Aorta (tissue), 5 donors: ENCODE results near the gene FADS6. TPM values are rescaled to one million over a fixed set of nuclear protein-coding genes. Genes with fewer than 3 reads are reported as not detected.

Experiments
- ATAC-seq: fragments of 200-7000 bp; cut with Tn5 transposase; one replicate; pipeline ENCODE4 v1.9.1; 2022; ENCODE audit warnings: moderate library complexity; ENCODE audit not compliant: low FRiP score
- DNase-seq, 2 donors: peaks; one replicate each; pipeline ENCODE4 v3.0.0-alpha.2; 2020
- H3K27ac ChIP-seq, 2 donors: one replicate each; pipeline ENCODE4 v1.5.1; 2013; ENCODE audit warnings: low read length in 2 of 2, mild to moderate bottlenecking in 2 of 2, moderate library complexity in 2 of 2, control low read depth in 1 of 2, inconsistent platforms in 1 of 2, low read depth in 1 of 2
- H3K27me3 ChIP-seq, 2 donors: one replicate each; pipeline ENCODE4 v1.6.1; 2013; ENCODE audit warnings: control low read depth in 1 of 2, low read length in 1 of 2, mild to moderate bottlenecking in 1 of 2, moderate library complexity in 1 of 2; ENCODE audit not compliant: insufficient read depth in 2 of 2, control insufficient read depth in 1 of 2
- H3K36me3 ChIP-seq, 2 donors: one replicate each; pipeline ENCODE4 v1.6.1; 2013; ENCODE audit warnings: control low read depth in 1 of 2, low read length in 1 of 2, mild to moderate bottlenecking in 1 of 2; ENCODE audit not compliant: insufficient read depth in 2 of 2, control insufficient read depth in 1 of 2
- H3K4me1 ChIP-seq, 2 donors: one replicate each; pipeline ENCODE4 v1.6.1; 2013; ENCODE audit warnings: low read length in 2 of 2, control low read depth in 1 of 2, mild to moderate bottlenecking in 1 of 2, moderate library complexity in 1 of 2; ENCODE audit not compliant: insufficient read depth in 2 of 2, control insufficient read depth in 1 of 2
- H3K4me3 ChIP-seq, 2 donors: one replicate each; pipeline ENCODE4 v1.5.1; 2013; ENCODE audit warnings: low read length in 2 of 2, control low read depth in 1 of 2, mild to moderate bottlenecking in 1 of 2
- H3K9me3 ChIP-seq: one replicate; pipeline ENCODE4 v1.6.1; 2013; ENCODE audit warnings: mild to moderate bottlenecking, low read length; ENCODE audit not compliant: control insufficient read depth
- WGBS, 2 donors: extraction: QIAGEN DNeasy Blood & Tissue Kit; methylation state at CpG; one replicate each; pipeline ENCODE4 v1.1.7; 2013; 5-methylcytosine and 5-hydroxymethylcytosine counted together
- intact Hi-C, 2 donors: fragments of 100-400 bp; cut with DNase I; formaldehyde crosslinking; loops; one replicate each; pipeline versions ENCODE4 v1.14.2 to v1.15.0; 2022
- polyA plus RNA-seq, 2 donors: library from polyadenylated mRNA; stranded (reverse); fragments of 200-250 nt; gene quantifications; one replicate each; pipeline ENCODE4 v1.2.3, GENCODE V29; 2013
- total RNA-seq, 2 donors: library from RNA; stranded (reverse); fragmentation: NEBNext Ultra II Directional; extraction: Animal tissue kit (Norgen Biotek cat#: 25700); gene quantifications; one replicate each; pipeline ENCODE4 v1.2.1, GENCODE V29; 2021
- donor health status: healthy with polysubstance abuse.
- donor health status: Bipolar disorder and iron deficiency.
- donor health status: DM: no; HTN: no; CAD: no.
- donor health status: DM: no; HTN: no; CAD: no.
- donor health status: DM: yes; HTN: yes; CAD: no.

The FADS6 gene
- total and polyA plus RNA-seq, 4 donors = 4.1 TPM; not detected in 3

DNA sequence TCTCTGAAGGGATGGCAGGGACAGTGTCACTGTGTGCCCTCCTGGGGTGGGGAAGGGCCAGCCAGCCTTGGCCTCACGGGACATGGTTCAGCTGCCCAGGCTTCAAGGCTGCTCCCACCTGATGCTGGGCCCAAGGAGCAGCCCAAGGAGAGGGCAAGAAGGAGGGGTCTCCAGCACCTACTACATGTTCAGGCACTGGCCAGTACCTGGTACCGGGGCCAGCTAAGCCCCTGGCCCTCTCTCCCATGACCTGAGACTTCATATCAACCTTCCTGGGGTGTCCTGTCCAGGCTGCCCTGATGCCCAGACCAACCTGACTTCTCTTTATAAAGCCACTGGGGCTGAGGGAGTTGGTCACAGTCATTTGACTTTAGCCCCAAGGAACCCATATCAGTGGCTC is 28.3 kb upstream of the FADS6 start:
- no peaks in the 10 kb centered on the region for H3K27me3 ChIP-seq
- intact Hi-C loops = no loop called here

GRCh38 chr17:74921026-74921681 is 27.7 kb upstream of the FADS6 start:
- intact Hi-C loops = no loop called here
- Histone ChIP-seq H3K4me1 (no peaks in the 10 kb centered on the region), H3K27ac (no peak overlapping the region), H3K27me3 (no peaks in the 10 kb centered on the region), H3K4me3 (no peak overlapping the region), H3K36me3 (no peaks in the 10 kb centered on the region), H3K9me3 (no peaks in the 10 kb centered on the region)
- 38 to 43% methylated on average over 18 to 19 of the region's 19 CpGs for WGBS, 2 donors
- DNase-seq (no peak), ATAC-seq (no peak)

More for the DNA sequence above, 28.3 kb upstream of the FADS6 start:
- no peak for ATAC-seq
- H3K4me1 ChIP-seq = no peaks in the 10 kb centered on the region
- H3K36me3 ChIP-seq = no peaks in the 10 kb centered on the region
- H3K27ac ChIP-seq = no peak overlapping the region
- WGBS, 2 donors = 92 to 96% methylated on average over 2 of the region's 2 CpGs
- no peak overlapping the region for H3K4me3 ChIP-seq
- no peaks in the 10 kb centered on the region for H3K9me3 ChIP-seq
- DNase-seq = no peak

- Histone ChIP-seq H3K4me3 (no peak overlapping the region), H3K27ac (no peak overlapping the region), H3K36me3 (no peaks in the 10 kb centered on the region), H3K9me3 (no peaks in the 10 kb centered on the region), H3K27me3 (no peaks in the 10 kb centered on the region), H3K4me1 (no peaks in the 10 kb centered on the region)
- DNase-seq (no peak), ATAC-seq (no peak)
- WGBS, 2 donors = 59 to 71% methylated on average over 6 of the region's 6 CpGs
- intact Hi-C loops = no loop called here
Measured at GRCh38 chr17:74920642-74921025, 27.2 kb upstream of the FADS6 start.

GRCh38 chr17:74920306-74920620 is 26.8 kb upstream of the FADS6 start:
- 77 to 82% methylated on average over 27 of the region's 27 CpGs for WGBS, 2 donors
- Histone ChIP-seq H3K36me3 (no peaks in the 10 kb centered on the region), H3K9me3 (no peaks in the 10 kb centered on the region), H3K4me1 (no peaks in the 10 kb centered on the region), H3K27ac (no peak overlapping the region), H3K27me3 (no peaks in the 10 kb centered on the region), H3K4me3 (no peak overlapping the region)
- DNase-seq (no peak), ATAC-seq (no peak)
- intact Hi-C loops = no loop called here

DNA sequence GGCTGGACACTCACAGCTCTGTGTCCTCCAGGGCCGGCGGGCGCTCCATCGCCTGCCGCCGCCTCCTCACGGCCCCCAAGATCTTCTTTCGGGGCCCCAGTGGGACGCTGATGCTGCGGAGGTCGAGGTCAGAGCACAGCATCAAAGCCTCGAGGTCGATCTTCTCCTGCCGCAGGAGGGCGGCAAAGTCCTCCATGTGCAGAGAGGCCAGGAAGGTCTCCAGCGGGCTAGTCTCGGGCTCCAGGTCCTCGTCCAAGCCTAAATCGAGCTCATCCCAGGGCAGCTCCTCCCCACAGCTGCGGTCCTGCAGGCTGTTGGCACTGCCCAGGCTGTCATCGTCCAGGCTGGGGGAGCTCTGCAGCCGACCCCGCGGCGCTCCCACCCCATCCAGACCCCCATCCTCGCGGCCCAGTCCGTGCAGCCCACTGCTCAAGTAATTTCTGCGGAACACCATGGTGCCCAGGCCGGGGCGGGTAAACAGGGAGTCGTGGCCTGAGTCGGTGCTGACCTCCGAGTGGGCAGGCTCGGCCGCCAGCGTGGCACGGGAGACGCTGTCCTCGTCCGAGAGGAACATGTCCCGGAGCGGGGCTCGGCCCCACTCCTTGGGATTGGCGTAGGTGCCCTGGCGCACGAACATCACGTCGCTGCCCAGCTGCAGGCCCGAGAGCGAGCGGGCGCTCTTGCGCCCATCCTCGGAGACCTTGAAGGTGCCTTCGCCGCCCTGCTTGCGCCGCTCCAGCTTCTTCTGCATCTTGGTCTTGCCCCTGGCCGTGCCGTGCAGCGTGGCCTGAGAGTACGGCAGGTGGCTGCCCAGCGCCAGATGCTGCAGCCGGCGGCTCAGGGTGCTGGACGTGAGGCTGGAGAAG is 26.2 kb upstream of the FADS6 start:
- no peak for ATAC-seq
- intact Hi-C loops = no loop called here
- 66 to 70% methylated on average over 67 of the region's 67 CpGs for WGBS, 2 donors
- H3K27ac ChIP-seq = no peak overlapping the region
- H3K4me1 ChIP-seq = no peaks in the 10 kb centered on the region
- H3K4me3 ChIP-seq = no peak overlapping the region
- H3K27me3 ChIP-seq = no peaks in the 10 kb centered on the region
- no peaks in the 10 kb centered on the region for H3K9me3 ChIP-seq
- H3K36me3 ChIP-seq = no peaks in the 10 kb centered on the region
- DNase-seq = no peak

DNA sequence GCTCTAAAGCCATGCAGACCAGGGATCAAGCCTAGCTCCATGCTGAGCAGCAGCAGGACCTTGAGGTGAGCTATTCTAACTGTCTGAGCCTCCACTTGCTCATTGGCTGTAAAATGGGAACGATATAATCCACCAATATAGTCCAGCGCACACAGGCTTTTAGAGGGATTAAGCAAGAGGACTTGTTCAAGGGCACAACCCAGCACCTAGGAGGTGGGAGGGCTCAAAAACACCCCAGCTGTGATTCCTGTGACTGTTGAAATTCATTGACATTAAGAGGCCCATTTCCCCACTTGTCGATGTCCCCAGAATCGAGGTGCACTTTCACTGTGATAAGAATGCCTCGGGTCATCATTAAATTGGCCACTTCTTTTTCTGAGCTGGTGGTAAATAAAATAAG is 25.5 kb upstream of the FADS6 start:
- intact Hi-C loops = no loop called here
- ATAC-seq = no peak
- H3K27me3 ChIP-seq = no peaks in the 10 kb centered on the region

DNA sequence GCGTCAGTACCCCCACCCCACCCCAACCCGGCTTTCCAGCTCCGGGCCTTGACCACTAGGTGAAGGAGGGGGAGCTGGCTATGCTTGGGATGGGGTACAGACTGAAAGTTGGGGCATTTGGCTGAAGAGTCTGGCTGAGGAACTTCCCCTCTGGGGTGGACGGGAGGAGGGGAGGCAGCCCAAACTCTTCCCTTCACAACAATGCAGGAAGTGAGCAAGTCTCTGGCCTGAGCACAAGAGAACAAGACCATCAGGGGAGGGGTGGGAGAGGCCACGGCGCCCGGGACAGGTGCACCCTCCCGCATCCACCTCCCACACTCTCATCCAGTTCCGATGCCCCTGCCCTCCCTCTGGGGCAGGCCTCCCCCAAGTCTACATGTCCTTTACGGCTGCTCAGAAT is 24.0 kb upstream of the FADS6 start:
- DNase-seq = no peak
- H3K4me1 ChIP-seq = no peaks in the 10 kb centered on the region
- no peaks in the 10 kb centered on the region for H3K9me3 ChIP-seq
- H3K27ac ChIP-seq = no peak overlapping the region
- intact Hi-C loops = no loop called here
- H3K4me3 ChIP-seq = no peak overlapping the region
- 74 to 76% methylated on average over 10 of the region's 10 CpGs for WGBS, 2 donors
- H3K27me3 ChIP-seq = no peaks in the 10 kb centered on the region
- H3K36me3 ChIP-seq = no peaks in the 10 kb centered on the region
- ATAC-seq = no peak

More for the DNA sequence above, 25.5 kb upstream of the FADS6 start:
- no peaks in the 10 kb centered on the region for H3K4me1 ChIP-seq
- H3K4me3 ChIP-seq = no peak overlapping the region
- no peaks in the 10 kb centered on the region for H3K36me3 ChIP-seq
- H3K9me3 ChIP-seq = no peaks in the 10 kb centered on the region
- WGBS, 2 donors = 89 to 96% methylated on average over 5 of the region's 5 CpGs
- H3K27ac ChIP-seq = no peak overlapping the region
- DNase-seq = no peak

- H3K27me3 ChIP-seq = no peaks in the 10 kb centered on the region
- no peaks in the 10 kb centered on the region for H3K9me3 ChIP-seq
- no peak overlapping the region for H3K27ac ChIP-seq
- H3K4me3 ChIP-seq = no peak overlapping the region
- H3K36me3 ChIP-seq = no peaks in the 10 kb centered on the region
- WGBS, 2 donors = 92 to 94% methylated on average over 11 of the region's 11 CpGs
- DNase-seq (no peak), ATAC-seq (no peak)
- H3K4me1 ChIP-seq = no peaks in the 10 kb centered on the region
- intact Hi-C loops = no loop called here
Measured at GRCh38 chr17:74916851-74917199, 23.4 kb upstream of the FADS6 start.
